ENCODE measurements around the gene LEMD1.

Gene LEMD1

GRCh38 chr1:205332015-205332791 is 89.7 kb downstream of the LEMD1 start:
- Histone ChIP-seq H3K27ac (ENCODE audit: low read depth, low read length) (no peak overlapping the region), H3K36me3 (ENCODE audit: low read length) (no peaks in the 10 kb centered on the region), H3K79me2 (ENCODE audit: insufficient read depth, low read length) (no peaks in the 10 kb centered on the region), H3K9ac (ENCODE audit: low read length) (no peak overlapping the region), H3K9me2 (replicated peaks; ENCODE audit: insufficient read depth, low read length) (no peaks in the 10 kb centered on the region), H3K27me3 (ENCODE audit: low read length) (no peaks in the 10 kb centered on the region), H4K20me1 (ENCODE audit: low read depth, low read length) (no peaks in the 10 kb centered on the region), H2AFZ (ENCODE audit: low read depth, low read length, severe bottlenecking) (no peak overlapping the region), H3F3A (ENCODE audit: insufficient read depth) (no peaks in the 10 kb centered on the region), H3K4me2 (ENCODE audit: low read depth, low read length, poor library complexity, severe bottlenecking) (no peak overlapping the region), H3K9me3 (ENCODE audit: insufficient read depth, low read length) (no peaks in the 10 kb centered on the region), H3K4me3 (ENCODE audit: insufficient read depth, low read length, poor library complexity, severe bottlenecking) (no peak overlapping the region)
- TF ChIP-seq EZH2phosphoT487 (conservative IDR thresholded peaks at IDR 0.05; ENCODE audit: low read length): no peak
- no peak for TF ChIP-seq CTCF (IDR thresholded peaks at IDR 0.05; ENCODE audit: insufficient read depth, low read length, poor library complexity, severe bottlenecking)
